HG02571 (cell line): ENCODE data around the gene TMEM185A.
"Not testable (repeated sequence)": the region's sequence is repeated elsewhere in the genome, so short reads cannot be mapped to it uniquely, and the experiment has no call there.

Source experiments
- ATAC-seq: cut with Tn5 transposase; IDR thresholded peaks from one replicate; pipeline ENCODE4 v1.9.1; 2021; ENCODE audit warnings: mild to moderate bottlenecking, moderate library complexity; ENCODE audit not compliant: unreplicated experiment

TMEM185A gene

DNA sequence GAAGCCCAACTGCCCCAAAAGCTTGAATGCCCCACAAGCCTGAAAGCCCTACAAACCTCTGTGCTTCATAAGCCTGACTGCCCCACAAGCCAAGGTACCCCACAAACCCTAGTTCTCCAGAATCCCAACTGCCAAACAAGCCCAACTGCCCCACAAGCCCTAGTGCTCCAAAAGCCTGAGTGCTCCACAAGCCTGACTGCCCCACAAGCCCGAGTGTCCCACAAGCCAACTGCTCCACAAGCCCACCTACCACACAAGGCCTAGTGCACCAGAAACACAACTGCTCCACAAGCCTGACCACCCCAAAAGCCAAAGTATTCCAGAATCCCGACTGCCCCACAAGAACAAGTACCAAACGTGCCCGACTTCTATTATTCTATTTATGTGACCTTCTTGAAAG, 68.2 kb downstream of the TMEM185A start:
- no peak for ATAC-seq

GRCh38 chrX:149555251-149555650, 76.3 kb downstream of the TMEM185A start:
- not testable (repeated sequence) for ATAC-seq

GRCh38 chrX:149551939-149552248, 79.7 kb downstream of the TMEM185A start:
- ATAC-seq, result not testable (repeated sequence)

DNA sequence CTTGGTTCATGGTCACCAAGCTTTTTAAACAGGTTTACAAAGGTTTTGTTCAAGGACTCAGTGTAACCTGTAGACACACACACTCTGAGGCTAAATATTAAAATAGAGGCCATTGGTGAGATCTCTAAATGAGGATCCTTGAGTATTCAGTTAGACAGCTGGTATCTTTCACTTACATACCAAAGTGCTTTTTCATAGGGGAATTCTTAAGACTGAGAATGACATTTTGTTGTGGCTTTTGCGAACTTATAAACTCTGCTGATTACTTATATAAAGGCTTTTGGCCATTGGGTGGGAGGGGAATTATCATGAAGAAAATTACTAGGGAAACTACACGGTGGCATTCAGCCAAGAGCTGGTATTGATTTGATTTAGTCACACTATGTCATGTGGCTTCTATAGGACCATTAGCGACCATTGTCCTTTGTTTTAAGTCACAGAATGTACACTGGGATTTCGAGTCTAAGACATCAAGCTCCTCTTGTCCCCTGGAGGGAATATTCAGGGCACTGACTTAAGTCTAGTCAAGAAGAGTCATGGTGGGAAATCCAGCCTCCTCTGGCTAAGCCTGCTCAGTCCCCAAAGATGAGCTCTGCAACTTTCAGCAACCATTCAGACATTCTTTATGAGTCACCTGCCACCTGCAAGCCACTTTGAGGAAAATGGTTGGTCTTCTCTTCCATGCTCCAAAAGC, 80.2 kb downstream of the TMEM185A start:
- not testable (repeated sequence) for ATAC-seq

DNA sequence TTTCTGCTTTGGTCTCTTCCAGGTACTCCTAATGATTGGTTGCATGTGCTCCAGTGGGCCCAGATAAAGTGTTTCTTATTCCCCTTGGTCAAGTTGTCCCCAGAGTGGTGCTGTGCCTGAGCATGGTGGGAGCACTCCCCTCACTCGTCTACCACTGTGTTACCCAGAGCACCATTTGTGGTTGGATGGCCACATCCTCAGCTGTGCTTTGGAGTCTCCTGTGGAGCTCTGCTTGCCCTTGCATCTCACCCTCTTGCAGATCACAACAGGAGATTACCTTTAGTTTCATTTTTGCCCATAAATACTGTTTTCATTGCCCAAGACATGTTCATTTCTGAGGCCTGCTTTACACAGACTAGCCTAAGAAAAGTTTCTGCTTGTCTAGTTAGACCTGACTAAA, 81.1 kb downstream of the TMEM185A start:
- ATAC-seq, result not testable (repeated sequence)

- not testable (repeated sequence) for ATAC-seq
These were observed 81.9 kb downstream of the TMEM185A start, which contains the start of gene HSFX3 for GRCh38 chrX:149549701-149550100. HSFX3 (minus strand) TSS chrX:149549924; CDS start chrX:149549852, 72 bp downstream.

- not testable (repeated sequence) for ATAC-seq
These were observed 83.8 kb downstream of the TMEM185A start for GRCh38 chrX:149547782-149548181.

DNA sequence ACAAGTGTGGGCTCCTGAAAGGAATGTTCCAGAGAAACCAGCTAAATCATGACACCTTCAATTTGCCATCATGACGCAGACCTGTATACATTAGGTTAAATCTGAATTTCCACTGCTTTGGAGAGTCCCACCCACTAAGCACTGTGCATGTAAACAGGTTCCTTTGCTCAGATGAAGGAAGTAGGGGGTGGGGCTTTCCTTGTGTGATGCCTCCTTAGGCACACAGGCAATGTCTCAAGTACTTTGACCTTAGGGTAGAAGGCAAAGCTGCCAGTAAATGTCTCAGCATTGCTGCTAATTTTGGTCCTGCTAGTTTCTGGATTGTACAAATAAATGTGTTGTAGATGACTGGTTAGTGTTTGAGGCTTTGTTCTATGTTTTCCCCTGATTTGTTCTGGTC, 84.6 kb downstream of the TMEM185A start:
- ATAC-seq, result not testable (repeated sequence)
